PC-3 (cell line): ENCODE data around the gene TTC19. TPM values are rescaled to one million over a fixed set of nuclear protein-coding genes. Genes with fewer than 3 reads are reported as not detected.

Experiments used
- ATAC-seq: fragments of 200-7000 bp; cut with Tn5 transposase; 2 replicates; pipeline ENCODE4 v1.9.1; 2020; ENCODE audit warnings: mild to moderate bottlenecking, moderate library complexity
- BruUV-seq: library from RNA; stranded (reverse); fragments of 400-500 nt; replicated peaks from 2 replicates; lab custom pipeline; 2021; lab: Mats Ljungman, UMichigan
- CTCF ChIA-PET: fragments of 300-600 bp; sonication (Branson Sonifier 250); formaldehyde crosslinking; loops from one replicate; lab custom pipeline; 2022; ENCODE audit warnings: antibody characterized with exemption; lab: Charles Lee
- POLR2A ChIA-PET: fragments of 300-600 bp; sonication (Branson Sonifier 250); formaldehyde crosslinking; loops from one replicate; lab custom pipeline; 2022; ENCODE audit warnings: antibody characterized with exemption; ENCODE audit not compliant: unreplicated experiment; lab: Charles Lee
- DNase-seq: peaks from one replicate; pipeline ENCODE4 v3.0.0-alpha.2; 2015
- H2AFZ ChIP-seq: fragments of 300-600 bp; sonication (generic); 2 replicates; pipeline ENCODE4 v1.6.0; 2016; ENCODE audit warnings: antibody characterized with exemption, low read length
- H3F3A ChIP-seq: fragments of 300-600 bp; sonication (generic); one replicate; pipeline ENCODE4 v1.6.0; 2017; ENCODE audit warnings: antibody characterized with exemption, low read length, control low read depth, mild to moderate bottlenecking; ENCODE audit not compliant: unreplicated experiment
- H3K27ac ChIP-seq: fragments of 300-600 bp; sonication (generic); 2 replicates; pipeline ENCODE4 v1.5.1; 2016; ENCODE audit warnings: mild to moderate bottlenecking, low read length
- H3K27me3 ChIP-seq: fragments of 300-600 bp; sonication (generic); 2 replicates; pipeline ENCODE4 v1.6.1; 2016; ENCODE audit warnings: low read length, mixed read lengths
- H3K36me3 ChIP-seq: fragments of 300-600 bp; sonication (generic); 2 replicates; pipeline ENCODE4 v1.6.1; 2016; ENCODE audit warnings: low read depth, mixed run types, low read length, mixed read lengths
- H3K4me1 ChIP-seq: fragments of 300-600 bp; sonication (generic); 2 replicates; pipeline ENCODE4 v1.5.1; 2016; ENCODE audit warnings: low read length; ENCODE audit not compliant: insufficient read depth
- H3K4me2 ChIP-seq: fragments of 300-600 bp; sonication (generic); 2 replicates; pipeline ENCODE4 v1.6.0; 2016; ENCODE audit warnings: low read length
- H3K4me3 ChIP-seq: fragments of 300-600 bp; sonication (generic); 2 replicates; pipeline ENCODE4 v1.5.1; 2016; ENCODE audit warnings: mild to moderate bottlenecking, low read length, mixed read lengths
- H3K79me2 ChIP-seq: fragments of 300-600 bp; sonication (generic); 2 replicates; pipeline ENCODE4 v1.6.1; 2017; ENCODE audit warnings: low read length, mixed read lengths
- H3K9ac ChIP-seq: fragments of 300-600 bp; sonication (generic); 2 replicates; pipeline ENCODE4 v1.6.0; 2016; ENCODE audit warnings: mild to moderate bottlenecking, low read length
- H3K9me2 ChIP-seq: fragments of 300-600 bp; sonication (generic); replicated peaks from 2 replicates; pipeline ENCODE4 v1.6.1; 2016; ENCODE audit warnings: mixed run types, low read length, mixed read lengths
- H3K9me3 ChIP-seq: fragments of 300-600 bp; sonication (generic); 2 replicates; pipeline ENCODE4 v1.6.1; 2016; ENCODE audit warnings: low read length, mixed read lengths
- H4K20me1 ChIP-seq: fragments of 300-600 bp; sonication (generic); 2 replicates; pipeline ENCODE4 v1.6.1; 2016; ENCODE audit warnings: low read length, mixed read lengths
- EZH2 ChIP-seq: fragments of 300-600 bp; sonication (generic); IDR thresholded peaks from one replicate; pipeline ENCODE4 v1.6.1; 2017; ENCODE audit warnings: antibody characterized with exemption, mild to moderate bottlenecking, low read length; ENCODE audit not compliant: unreplicated experiment
- EZH2phosphoT487 ChIP-seq: fragments of 300-600 bp; sonication (generic); IDR thresholded peaks from 2 replicates; pipeline ENCODE4 v1.6.1; 2018; ENCODE audit warnings: mild to moderate bottlenecking, antibody characterized with exemption, low read length, borderline replicate concordance
- intact Hi-C: fragments of 100-400 bp; cut with micrococcal nuclease; formaldehyde crosslinking; loops from 2 replicates; pipeline ENCODE4 v1.9.0; 2023
- total RNA-seq: library from RNA; depleted of rRNA; stranded (reverse); fragments of >200 nt; gene quantifications from 2 replicates; pipeline ENCODE4 v1.2.3, GENCODE V29; 2014
- TF ChIP-seq, protein P1 (sequence below): fragments of 300-600 bp; sonication (generic); conservative IDR thresholded peaks from 2 replicates; pipeline ENCODE4 v1.5.1; 2017; ENCODE audit warnings: antibody characterized with exemption, low read depth, mild to moderate bottlenecking, low read length

Gene TTC19
- total RNA-seq, 1 experiment from 2014 or later: 187 TPM

DNA sequence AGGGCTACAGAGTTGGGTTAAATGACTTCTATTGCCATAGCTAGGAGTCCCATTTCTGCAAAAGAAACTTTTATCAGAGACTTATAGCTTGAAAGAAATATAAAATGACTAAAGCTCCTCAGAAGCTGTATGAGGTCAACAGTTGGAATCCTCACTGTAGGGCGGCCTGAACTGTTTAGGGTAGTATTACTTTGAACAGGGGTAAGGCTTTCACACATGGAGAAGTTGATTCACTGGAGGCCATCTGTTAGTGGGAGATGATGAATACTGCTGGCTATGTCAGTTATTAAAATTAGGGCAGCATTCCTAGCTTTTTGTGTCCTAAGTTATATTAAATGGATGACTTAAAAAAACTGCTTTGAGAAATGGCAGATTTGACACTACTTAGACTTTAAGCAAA is 6.0 kb downstream of the TTC19 start:
- no peaks in the 10 kb centered on the region for H3F3A ChIP-seq
- no peaks in the 10 kb centered on the region for H3K27me3 ChIP-seq
- TF ChIP-seq EZH2 (no peak), EZH2phosphoT487 (no peak)
- TF ChIP-seq, protein P1, sequence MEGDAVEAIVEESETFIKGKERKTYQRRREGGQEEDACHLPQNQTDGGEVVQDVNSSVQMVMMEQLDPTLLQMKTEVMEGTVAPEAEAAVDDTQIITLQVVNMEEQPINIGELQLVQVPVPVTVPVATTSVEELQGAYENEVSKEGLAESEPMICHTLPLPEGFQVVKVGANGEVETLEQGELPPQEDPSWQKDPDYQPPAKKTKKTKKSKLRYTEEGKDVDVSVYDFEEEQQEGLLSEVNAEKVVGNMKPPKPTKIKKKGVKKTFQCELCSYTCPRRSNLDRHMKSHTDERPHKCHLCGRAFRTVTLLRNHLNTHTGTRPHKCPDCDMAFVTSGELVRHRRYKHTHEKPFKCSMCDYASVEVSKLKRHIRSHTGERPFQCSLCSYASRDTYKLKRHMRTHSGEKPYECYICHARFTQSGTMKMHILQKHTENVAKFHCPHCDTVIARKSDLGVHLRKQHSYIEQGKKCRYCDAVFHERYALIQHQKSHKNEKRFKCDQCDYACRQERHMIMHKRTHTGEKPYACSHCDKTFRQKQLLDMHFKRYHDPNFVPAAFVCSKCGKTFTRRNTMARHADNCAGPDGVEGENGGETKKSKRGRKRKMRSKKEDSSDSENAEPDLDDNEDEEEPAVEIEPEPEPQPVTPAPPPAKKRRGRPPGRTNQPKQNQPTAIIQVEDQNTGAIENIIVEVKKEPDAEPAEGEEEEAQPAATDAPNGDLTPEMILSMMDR: no peak
- peaks cover 87% of the 10 kb centered on the region for H3K79me2 ChIP-seq
- ATAC-seq: no peak
- no peaks in the 10 kb centered on the region for H3K9me3 ChIP-seq
- H3K4me2 ChIP-seq: no peak overlapping the region
- no peak overlapping the region for H2AFZ ChIP-seq
- no peak overlapping the region for H3K9ac ChIP-seq
- BruUV-seq: no TSS peak
- POLR2A ChIA-PET: interaction anchor here (0.6 kb wide), 1 partner anchor 64 kb away, joined by 3 read pairs; no protein-coding TSS in a partner anchor
- DNase-seq: no peak
- intact Hi-C loops: no loop called here
- H3K4me1 ChIP-seq: peaks cover 24% of the 10 kb centered on the region
- peaks cover 71% of the 10 kb centered on the region for H4K20me1 ChIP-seq
- H3K36me3 ChIP-seq: peaks cover 90% of the 10 kb centered on the region
- CTCF ChIA-PET: no interaction called here
- H3K4me3 ChIP-seq: no peak overlapping the region
- no peak overlapping the region for H3K27ac ChIP-seq
- no peaks in the 10 kb centered on the region for H3K9me2 ChIP-seq

DNA sequence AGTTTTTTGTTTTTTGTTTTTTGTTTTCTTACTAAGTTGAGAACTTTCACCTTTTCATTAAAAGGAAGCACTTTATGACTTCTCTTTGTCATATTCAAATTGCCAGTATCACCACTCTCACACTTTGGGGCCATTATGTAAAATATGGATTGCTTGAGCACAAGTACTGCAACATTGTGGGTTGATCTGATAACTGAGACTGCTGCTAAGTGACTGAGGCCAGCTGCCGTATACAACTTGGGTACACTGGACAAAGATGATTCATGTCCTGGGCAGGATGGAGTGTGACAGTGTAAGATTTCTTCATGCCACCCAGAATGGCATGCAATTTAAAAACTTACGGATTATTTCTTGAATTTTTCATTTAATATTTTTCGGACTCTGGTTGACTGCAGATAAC is 7.8 kb downstream of the TTC19 start:
- intact Hi-C loops: no loop called here
- peaks cover 90% of the 10 kb centered on the region for H3K36me3 ChIP-seq
- POLR2A ChIA-PET: no interaction called here

DNA sequence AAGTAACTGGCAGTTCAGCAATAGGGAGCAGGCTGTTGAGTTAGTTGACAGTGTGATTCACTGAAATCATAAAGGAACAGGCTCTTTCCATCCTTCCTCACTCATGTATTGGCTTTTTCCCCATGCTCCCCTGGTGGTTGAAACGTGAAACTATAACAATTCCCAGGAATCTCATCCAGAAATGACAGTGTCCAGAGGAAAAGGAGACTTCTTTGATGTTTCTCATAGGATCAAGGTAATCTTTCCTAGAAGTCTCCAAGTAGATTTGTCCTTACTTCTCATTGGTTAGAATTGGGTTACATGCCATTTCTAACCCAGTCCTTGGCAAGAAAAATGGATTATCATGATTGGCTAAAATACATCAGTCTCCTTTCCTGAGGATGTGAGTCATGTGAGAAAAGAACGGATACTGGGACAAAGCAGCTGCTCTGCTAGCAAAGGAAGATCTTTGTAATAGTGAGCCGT is 14.4 kb downstream of the TTC19 start:
- Histone ChIP-seq H3F3A (peaks cover 9% of the 10 kb centered on the region), H3K27ac (peak overlapping the region; percentile 31), H3K9ac (no peak overlapping the region), H3K4me3 (no peak overlapping the region), H3K9me2 (no peaks in the 10 kb centered on the region), H3K36me3 (peaks cover 68% of the 10 kb centered on the region), H3K4me2 (0 out of 2 replicates have a peak overlapping the region, but pooled peaks have one; percentile 4), H3K79me2 (peaks cover 67% of the 10 kb centered on the region), H4K20me1 (peaks cover 43% of the 10 kb centered on the region), H3K9me3 (no peaks in the 10 kb centered on the region), H3K4me1 (peaks cover 19% of the 10 kb centered on the region), H2AFZ (no peak overlapping the region), H3K27me3 (no peaks in the 10 kb centered on the region)
- TF ChIP-seq EZH2phosphoT487: no peak
- TF ChIP-seq, protein P1: peak; percentile 89
- POLR2A ChIA-PET: no interaction called here
- DNase-seq: peak; percentile 90
- CTCF ChIA-PET: interaction anchor here (0.6 to 0.7 kb wide), 2 partner anchors 40 to 437 kb away, joined by 4 to 5 read pairs; no protein-coding TSS in a partner anchor
- no TSS peak for BruUV-seq
- intact Hi-C loops: no loop called here
- peak; percentile 85 for ATAC-seq

More for the DNA sequence above, 7.8 kb downstream of the TTC19 start:
- Histone ChIP-seq H3K4me2 (no peak overlapping the region), H4K20me1 (peaks cover 67% of the 10 kb centered on the region), H3K27ac (no peak overlapping the region), H3K9me2 (no peaks in the 10 kb centered on the region), H3F3A (no peaks in the 10 kb centered on the region), H3K79me2 (peaks cover 86% of the 10 kb centered on the region), H2AFZ (no peak overlapping the region), H3K4me3 (no peak overlapping the region), H3K9me3 (no peaks in the 10 kb centered on the region), H3K4me1 (peaks cover 6% of the 10 kb centered on the region), H3K9ac (no peak overlapping the region), H3K27me3 (no peaks in the 10 kb centered on the region)
- ATAC-seq (peak; percentile 18; the same call in 1 of the 2 replicates), DNase-seq (no peak)
- TF ChIP-seq, protein P1: no peak
- no peak for TF ChIP-seq EZH2phosphoT487
- TF ChIP-seq EZH2: no peak
- CTCF ChIA-PET: no interaction called here
- BruUV-seq: no TSS peak
